GM21526 (cell line): ENCODE results near the gene CLUH.
A peak's percentile ranks its signal among the peaks of the same experiment; 100 is the strongest.

Experiments
- ATAC-seq: cut with Tn5 transposase; IDR thresholded peaks from one replicate; pipeline ENCODE4 v1.9.1; 2021; ENCODE audit warnings: moderate library complexity; ENCODE audit not compliant: unreplicated experiment, low FRiP score

The CLUH gene, protein sequence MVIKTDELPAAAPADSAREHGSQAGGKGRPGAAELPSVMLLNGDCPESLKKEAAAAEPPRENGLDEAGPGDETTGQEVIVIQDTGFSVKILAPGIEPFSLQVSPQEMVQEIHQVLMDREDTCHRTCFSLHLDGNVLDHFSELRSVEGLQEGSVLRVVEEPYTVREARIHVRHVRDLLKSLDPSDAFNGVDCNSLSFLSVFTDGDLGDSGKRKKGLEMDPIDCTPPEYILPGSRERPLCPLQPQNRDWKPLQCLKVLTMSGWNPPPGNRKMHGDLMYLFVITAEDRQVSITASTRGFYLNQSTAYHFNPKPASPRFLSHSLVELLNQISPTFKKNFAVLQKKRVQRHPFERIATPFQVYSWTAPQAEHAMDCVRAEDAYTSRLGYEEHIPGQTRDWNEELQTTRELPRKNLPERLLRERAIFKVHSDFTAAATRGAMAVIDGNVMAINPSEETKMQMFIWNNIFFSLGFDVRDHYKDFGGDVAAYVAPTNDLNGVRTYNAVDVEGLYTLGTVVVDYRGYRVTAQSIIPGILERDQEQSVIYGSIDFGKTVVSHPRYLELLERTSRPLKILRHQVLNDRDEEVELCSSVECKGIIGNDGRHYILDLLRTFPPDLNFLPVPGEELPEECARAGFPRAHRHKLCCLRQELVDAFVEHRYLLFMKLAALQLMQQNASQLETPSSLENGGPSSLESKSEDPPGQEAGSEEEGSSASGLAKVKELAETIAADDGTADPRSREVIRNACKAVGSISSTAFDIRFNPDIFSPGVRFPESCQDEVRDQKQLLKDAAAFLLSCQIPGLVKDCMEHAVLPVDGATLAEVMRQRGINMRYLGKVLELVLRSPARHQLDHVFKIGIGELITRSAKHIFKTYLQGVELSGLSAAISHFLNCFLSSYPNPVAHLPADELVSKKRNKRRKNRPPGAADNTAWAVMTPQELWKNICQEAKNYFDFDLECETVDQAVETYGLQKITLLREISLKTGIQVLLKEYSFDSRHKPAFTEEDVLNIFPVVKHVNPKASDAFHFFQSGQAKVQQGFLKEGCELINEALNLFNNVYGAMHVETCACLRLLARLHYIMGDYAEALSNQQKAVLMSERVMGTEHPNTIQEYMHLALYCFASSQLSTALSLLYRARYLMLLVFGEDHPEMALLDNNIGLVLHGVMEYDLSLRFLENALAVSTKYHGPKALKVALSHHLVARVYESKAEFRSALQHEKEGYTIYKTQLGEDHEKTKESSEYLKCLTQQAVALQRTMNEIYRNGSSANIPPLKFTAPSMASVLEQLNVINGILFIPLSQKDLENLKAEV (N-terminal part only)

DNA sequence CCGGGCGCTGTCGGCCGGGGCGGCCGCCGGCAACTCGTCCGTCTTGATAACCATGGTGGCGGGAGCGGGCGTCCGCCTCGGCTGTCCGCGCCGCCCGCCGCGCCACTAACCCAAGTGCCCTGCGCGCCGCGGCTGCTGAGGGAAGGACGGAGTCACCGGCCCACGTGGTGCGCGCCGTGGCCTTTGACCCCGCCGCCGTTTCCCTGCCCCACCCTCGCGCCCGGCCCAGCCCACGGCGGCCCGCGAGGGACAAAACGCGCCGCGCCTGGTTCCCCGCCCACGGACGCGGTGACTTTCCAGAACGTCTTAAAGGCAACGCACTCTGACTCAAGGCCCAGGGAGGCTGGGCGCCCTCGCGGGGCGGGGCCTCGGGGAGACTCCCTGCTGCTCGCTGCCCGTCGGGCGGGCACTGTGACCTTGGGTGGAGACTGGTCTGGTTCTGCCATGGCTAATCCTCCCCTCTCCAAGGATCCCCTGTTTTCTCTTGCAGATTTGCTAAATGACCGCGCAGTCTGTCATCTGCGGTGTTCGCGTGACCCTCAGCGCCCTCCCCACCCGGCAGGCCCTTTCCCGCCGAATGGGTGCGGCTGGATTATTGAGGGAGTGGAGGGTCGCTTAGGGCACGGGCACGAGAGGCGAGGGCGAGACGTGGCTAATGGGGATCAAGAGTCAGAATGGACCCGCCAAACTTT, at the start of gene CLUH:
Gene CLUH (minus strand): TSS at position 157 of the 692 bp plus-strand sequence. CDS start 103 bp downstream, at position 54.
- ATAC-seq, result peak; percentile 61

DNA sequence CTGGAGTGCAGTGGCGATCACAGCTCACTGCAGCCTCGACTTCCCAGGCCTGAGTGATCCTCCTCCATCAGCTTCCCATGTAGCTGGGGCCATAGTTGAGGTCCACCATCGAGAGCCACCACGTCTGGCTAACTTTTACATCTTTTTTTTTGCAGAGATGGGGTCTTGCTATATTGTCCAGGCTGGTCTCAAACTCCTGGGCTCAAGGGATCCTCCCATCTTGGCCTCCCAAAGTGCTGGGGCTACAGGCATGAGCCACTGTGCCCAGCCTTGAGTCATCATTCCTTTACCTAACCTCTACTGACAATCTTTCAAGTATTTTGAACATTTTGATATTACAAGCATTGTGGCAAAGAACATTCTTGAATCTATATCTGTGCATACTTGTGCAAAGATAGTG, 47.3 kb upstream of the CLUH start:
- no peak for ATAC-seq

DNA sequence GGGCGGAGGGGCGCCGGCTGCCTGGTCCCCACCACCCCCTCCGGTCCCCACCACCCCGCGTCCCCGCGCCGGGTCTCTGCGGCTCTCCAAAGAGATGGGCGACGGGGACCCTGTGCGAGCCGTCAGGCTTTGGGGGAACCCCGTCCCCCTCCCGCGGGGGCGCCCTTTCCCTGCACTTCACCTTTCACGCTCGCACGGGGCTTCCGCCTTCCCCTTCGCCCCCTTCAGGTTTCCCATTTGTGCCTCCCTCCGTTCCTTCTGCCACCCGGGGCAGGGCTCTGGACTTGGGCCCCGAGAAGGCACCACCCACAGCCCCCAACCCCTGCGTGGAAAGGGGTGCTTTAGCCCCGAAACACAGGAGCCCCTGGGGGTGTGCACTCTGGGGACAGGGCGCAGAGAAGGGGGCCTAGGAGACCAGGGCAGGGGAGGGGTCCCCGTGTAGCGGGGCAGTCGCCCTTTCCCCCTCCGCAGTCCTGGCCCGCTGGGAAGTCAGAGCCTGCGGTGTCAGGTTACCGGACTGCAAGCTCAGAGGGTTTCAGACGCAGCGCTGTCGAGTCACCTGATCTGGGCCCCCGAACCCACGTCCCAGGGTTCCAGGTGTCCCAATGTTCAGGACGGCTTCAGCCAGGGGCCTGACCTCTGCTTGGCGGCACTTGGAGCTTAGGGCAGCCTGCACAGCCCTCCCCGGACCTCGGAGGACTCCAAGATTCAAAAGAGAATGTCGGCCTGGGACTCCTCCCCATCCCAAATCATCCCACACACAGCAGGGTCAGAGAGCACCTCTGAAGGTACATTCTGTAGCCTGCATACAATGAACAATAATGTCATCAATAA, 44.5 kb upstream of the CLUH start:
- no peak for ATAC-seq

DNA sequence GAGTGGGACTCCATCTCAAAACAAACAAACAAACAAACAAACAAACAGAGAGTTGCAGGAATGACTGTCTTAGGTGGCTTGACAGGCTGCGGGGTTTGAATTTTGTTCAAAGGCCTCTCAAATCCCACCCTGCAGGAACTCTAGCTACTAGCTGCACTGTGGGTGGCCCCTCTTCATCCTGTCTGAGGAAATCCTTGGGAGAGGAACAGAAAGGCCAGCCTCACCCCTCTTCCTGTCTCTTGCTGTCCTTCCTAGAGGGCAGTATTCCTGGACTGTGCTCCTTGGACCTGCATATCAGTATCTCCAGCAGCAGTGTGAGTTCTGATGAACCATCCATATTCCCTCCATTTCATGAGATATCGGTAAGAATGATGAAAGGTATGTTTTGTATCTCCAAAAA, 39.9 kb upstream of the CLUH start:
- no peak for ATAC-seq

DNA sequence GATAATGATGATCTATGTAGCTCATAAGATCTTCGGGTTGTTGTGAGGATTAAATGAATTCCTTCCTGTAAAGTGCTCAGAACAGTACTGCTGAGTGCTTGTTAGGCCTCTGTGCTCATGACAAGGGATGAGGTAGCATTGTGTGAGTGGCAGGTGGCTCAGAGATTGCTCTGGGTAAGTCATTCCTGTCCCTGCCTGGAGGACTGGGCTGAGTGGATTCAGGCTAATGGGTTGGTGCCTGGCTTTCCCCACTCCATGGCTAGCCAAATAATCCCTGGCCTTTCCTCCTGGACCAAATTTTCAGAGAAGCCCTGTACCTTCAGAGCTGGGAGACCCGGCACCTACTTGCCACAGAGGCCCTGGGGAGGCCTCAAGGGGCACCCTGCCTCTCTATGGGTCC, 39.2 kb upstream of the CLUH start:
- no peak for ATAC-seq

DNA sequence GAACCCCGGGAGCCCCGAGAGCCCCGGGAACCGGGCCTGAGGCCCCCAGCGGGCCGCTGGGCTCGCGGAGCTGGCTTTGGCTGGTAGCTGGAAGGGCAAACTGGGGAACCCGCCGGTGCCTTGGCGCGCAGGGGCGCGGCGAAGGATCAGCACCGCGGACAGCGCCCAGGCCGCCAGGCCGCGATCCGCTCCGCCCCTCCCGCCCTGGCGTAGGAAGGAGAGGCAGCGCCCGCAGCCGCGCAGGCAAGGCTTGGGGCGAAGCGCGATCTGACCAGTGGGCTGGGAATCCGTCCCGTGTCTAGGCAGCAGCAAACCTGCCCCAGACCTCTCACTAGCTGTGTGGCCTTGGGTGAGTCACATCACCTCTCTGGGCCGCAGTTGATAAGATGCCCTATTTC, 38.2 kb upstream of the CLUH start:
- ATAC-seq, result no peak

DNA sequence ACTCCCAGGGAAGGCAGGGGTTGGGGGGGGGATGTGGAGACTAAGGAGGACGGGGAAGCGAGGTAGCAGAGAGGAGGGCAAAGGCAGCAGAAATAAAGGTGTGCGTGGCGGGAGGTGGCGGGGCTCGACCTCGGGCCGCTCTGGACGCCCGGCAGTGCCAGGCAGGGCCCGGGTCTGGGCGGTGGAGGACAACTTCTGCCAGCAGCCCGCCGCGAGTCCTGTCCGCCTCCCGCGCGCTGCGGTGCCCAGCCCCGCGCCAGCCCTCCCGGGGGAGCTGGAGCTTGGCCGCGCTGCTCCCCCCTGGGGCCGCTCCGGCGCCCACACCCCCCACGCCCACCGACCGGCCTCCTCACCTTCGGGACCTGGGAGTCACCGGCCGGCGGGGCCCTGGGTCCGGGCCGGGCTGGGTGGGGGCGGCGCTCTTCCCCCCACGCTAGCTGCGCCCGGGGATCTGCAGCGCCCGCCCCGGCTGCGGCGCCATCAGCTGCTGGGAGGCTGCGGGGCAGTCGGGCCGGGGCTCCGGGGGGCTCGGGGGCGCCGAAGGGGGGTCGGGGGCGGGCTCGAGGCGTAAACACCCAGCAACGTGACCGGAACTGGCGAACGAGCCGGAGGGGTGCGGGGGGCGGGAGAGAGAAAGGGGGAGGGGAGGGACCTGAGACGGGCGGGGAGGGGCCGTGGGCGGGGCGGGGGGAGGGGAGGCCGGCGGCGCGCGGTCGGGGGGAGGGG, 37.7 kb upstream of the CLUH start, which contains the start of gene CCDC92B:
Gene CCDC92B (minus strand): TSS at position 595 of the 726 bp plus-strand sequence. CDS start 14,507 bp downstream, outside the sequence.
- ATAC-seq, result no peak

DNA sequence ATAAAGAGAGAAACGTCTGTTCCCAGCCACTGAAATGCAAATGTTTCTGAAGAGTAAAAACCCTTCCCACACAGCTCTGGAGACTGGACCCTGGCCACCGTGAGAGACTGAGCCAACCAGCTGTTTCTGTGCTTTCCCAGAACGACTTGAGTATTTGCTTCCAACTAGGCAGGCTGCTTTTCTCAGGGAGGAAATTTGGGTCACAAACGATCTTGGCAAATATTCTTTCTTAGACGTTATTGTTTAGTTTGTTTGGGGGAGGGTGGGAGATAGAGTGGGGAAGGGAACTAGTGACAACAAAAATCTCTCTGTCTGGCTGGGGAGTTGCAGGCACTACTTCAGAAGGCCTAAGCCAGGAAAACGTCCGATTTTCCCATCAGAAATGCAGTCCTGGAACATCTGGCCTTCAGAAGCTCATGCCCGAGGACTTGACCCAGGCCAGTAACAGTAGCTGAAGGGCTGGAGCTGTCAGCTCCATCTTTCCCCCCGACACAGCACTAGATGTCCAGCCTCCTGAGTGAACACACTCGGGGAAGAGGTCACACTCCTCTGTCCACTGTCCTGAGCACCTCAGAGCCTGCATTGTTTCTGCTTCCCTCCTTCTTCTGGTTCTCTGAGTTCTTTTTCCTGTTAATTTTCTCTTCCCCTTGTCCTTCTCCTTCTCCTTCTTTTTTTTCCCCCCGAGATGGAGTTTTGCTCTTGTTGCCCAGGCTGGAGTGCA, 33.9 kb upstream of the CLUH start:
- no peak for ATAC-seq

DNA sequence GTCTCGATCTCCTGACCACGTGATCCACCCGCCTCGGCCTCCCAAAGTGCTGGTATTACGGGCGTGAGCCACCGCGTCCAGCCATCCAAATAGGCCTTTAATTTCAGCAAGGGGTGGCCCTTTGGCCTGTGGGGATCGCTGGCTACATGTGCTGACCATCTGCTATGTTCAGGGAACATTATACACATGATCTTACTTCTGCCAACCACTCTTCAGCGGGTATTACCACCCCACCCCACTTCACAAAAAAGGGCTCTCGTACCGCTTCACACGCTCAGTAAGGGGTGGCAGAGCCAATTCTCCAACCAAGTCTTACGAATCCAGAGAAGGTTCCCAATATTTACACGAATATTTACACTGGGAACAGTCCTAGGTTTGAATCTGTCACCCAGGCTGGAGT, 26.1 kb upstream of the CLUH start:
- ATAC-seq, result no peak

DNA sequence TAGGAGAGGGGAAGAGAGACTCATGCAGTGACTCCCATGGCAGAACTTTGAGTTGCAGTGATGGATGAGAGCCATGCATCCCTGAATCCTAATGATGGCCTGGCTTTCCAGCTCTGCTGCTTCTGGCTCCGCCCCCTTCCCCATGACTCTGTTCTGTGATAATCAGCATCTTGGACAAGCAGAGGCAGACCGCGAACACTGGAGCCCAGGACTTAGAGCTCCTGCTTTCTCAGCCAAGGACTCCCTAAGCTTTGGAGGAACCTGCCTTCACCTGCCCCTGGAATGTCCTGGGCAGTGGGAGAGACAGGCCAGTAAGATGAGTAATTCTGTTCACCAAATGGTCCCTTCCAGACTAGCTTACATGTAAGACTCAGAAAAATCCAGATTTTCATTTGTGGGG, 25.4 kb upstream of the CLUH start:
- ATAC-seq, result no peak

DNA sequence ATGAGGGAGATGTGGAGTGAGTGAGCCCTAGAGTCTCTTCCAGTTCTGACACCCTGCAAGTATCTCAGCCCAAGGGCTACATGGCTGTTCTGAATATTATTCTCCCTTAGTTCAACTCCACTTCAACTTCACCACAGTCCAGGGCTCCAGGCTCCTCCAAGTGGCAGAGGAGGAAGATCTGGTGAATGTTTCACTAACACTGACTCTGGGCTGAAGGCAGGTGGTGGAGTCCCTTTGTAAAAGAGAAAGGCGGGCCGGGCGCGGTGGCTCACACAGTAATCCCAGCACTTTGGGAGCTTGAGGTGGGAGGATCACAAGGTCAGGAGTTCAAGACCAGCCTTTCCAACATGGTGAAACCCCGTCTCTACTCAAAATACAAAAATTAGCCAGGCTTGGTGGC, 24.3 kb upstream of the CLUH start:
- no peak for ATAC-seq

DNA sequence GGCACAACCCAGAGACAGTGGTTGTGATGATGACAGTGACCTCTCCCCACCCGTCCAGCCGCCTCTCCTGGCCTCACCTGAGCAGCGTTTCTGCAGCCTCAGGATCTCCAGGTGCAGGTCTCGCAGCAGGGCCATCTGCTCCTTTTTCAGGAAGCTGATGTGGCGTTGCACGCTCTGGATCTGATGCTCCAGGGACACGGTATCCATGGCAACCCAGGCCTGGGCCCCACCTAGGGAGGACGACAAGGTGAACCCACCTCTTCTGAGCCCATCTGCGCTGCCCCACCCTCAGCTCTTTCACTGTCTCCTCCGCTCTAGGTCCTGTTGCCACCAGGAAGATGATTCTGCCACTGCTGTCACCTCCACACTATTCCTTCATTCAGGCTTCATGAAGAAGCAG, 23.4 kb upstream of the CLUH start:
- ATAC-seq, result no peak

DNA sequence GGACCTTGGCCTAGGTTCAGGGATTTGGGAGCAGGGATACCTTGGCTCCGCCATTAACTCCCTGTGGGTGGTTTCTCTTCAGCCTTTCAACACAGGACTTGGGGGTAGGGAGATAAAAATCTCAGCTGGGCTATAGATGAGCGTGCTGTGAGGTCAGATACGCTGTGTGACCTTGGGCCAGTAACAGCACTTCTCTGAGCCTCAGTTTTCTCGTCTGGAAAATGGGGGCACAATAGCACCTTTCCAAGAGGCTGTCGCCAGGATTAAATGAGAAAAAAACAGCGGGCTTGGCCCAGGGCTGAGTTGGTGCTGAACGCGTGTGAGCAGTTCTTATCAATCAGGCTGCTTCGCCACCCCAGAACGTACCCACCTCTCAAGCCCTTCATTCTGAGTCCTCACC, 20.2 kb upstream of the CLUH start:
- no peak for ATAC-seq

DNA sequence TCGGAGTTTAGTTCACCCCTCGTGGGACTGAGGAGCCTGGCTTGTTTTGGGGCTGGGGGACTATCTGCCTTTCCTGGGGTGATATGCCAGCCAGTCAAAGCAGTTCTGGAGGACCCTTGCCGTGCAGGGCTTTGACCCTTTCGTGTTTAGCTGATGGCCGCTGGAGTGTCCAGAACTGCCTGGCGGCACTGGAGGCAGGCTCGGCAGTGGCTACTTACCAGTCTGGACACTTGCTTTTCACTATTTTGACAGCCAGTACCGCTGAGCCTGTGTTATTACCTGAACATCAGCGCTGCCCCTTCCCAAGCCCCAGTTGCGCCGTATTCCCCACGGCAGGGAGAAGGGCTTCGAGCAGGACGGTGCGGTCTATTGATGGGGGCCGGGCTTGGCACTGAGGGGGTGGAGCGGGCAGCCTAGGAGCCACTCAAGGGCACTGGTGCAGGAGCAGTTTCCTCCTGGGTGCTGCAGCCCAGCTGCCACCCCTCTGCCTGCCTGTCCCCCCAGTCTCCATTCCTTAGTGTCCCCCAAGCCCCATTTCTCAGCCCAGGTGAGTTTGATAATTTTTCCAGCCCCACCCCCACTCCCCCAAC, 19.3 kb upstream of the CLUH start:
- ATAC-seq, result no peak

DNA sequence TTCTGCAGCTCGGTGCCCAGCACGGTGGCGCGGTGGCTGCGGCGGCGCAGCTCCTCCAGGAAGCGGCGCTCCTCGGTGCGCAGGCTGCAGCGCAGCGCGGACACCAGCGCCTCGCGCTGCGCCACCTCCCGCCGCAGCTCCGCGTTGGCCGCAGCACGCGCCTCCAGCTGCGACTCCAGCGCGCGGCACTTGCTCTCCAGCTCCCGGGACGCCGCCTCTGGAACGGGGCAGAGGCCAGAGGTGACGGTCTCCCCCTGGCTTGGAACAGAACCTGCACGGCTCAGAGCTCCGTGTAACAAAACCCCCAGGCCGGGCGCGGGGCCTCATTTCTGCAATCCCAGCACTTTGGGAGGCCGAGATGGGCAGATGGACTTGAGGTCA, 13.2 kb upstream of the CLUH start:
- ATAC-seq, result no peak

DNA sequence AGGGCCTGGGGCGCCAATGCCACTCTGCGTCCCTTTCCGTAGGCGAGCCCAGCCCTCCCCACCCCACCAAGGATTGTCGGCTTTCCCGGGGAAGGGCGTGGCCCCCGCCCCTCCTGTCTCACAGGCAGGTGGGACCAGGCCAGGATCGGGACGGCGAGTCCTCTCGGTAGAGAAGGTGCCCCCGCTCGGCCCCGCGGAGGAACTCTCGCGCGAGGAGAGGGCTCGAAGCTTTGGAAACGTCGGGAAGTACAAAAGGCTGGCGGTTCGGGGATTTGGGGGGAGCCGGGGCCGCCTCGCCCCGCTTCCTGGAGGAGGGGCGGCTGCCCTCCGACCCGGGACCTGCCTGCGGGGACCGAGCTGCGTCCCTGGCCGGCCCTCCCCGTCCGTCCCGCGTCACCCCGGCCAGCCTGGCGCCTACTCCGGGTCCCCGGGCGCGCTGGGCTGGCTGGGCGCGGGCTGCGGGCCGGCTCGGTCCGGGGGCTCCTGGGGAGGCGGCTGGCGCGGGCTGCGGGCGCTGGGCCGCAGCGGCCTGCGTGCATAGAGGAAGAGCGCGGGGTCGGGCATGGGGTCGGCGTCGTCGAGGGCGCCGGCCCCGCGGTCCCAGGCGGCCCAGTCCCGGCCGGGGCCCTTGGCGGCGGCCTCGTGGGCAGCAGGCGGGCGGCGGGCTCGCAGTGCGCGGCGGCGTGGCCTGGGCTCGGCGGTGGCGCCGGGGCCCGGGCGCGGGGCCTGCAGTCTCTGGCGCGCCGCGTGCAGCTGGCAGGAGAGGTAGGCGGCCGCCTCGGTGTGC, 12.6 kb upstream of the CLUH start:
- no peak for ATAC-seq

DNA sequence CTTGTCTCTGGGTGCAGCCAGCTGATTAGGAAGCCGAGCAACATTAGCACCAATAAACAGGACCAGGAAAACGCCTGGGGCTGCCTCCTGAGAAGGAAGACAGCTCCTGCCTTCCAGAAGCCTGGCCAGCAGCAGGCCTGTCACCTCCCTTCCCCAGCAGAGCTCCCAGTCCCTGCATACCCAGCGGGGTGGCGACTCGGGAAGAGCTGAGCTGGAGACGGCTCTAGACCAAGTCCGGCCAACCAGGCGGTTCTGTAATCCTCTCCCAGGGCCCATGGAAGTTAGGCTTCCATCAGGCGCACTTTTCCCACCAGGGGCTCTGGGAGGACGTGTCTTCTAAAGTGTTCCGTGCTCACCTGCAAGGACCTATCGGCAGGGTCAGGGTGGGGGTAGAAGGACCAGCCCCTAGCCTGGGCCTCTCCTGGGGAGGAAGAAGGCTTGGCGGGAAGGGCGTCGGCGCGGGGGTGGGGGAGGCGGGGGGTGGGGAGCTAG, 12.0 kb upstream of the CLUH start:
- no peak for ATAC-seq
